ENCODE data around the gene LRRC46. TPM values are rescaled to one million over a fixed set of nuclear protein-coding genes. Genes with fewer than 3 reads are reported as not detected.

LRRC46 gene
- total RNA-seq, 1 experiment from 2014 or later, result 0.62 TPM

DNA sequence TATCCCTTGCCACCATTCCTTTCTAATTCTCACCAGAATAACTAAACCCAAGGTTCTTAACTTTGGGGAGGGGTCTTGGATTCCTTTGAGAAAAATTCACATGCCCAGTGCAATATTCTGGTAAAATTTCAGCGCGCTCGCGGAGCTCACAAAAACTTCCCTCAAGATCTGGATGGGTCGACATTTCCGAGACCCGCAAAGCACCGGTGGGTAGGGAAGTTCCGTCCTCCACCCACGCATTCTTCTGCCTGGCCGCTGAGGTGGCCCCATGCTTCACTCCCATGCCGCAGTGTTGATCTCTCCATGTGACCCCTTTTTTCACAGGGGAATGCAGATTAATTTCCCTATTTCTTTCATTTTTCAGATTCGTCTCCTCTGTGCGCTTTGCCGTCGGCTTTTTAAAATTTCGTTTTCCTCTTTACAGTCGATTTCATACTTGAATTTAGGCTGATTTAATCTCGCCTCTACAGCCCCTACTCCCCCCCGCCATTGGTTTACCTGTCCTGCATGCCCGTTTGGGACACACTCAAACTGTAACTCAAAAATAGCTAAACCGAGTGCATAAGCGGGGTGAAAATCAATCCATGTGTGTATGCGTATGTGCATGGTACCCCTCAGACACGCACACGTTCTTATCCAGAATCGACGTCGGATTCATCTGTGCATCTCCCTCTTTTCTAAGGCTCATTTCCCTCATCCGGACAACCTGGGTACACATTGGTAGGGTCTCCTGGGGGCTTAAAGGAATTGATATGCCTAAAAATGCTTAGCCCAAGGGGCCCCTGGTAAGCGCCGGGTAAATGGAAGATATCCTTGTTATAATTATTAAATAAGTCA, 20.9 kb downstream of the LRRC46 start:
- no peak for DNase-seq (ENCODE audit: low spot score)

DNA sequence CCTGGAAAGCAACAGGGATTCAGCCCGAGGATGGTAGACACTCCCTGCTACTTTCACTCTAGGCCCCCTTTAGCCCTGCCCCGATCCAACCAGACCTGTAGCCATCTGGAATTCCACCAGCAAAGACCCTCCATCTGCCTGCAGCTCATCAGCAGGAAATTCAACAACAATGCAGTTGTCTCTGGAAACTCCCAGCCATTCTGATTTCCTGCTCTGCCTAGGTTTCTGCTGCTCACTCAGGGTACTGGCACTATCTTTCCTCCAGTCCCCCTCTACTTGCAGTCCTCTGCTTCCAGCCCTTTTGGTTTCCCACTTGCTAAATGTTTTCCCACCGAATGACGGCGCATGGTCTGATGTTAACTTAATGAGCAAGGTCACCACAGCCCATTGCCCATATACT, 22.1 kb downstream of the LRRC46 start:
- DNase-seq (ENCODE audit: low spot score), result no peak

DNA sequence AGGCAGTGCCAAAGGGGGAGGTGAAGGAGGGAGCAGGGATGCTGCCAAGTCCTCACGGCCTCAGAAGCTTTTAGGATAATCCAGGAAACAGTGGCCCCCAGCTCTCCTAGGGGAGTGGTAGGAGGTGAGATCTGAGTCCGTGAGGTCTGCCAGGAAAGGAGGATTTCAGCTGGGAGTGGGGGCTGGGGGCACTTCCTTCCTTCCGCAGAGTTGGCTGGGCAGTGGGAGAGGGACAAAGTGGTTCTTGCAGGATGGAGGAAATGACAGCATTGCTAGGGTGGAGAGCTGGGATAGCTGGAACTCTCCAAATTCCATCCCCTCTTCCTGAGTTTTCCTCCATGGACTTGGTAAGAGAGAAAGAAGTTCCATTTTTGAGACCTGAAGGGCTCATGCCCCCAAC, 24.3 kb downstream of the LRRC46 start:
- DNase-seq (ENCODE audit: low spot score), result no peak

DNA sequence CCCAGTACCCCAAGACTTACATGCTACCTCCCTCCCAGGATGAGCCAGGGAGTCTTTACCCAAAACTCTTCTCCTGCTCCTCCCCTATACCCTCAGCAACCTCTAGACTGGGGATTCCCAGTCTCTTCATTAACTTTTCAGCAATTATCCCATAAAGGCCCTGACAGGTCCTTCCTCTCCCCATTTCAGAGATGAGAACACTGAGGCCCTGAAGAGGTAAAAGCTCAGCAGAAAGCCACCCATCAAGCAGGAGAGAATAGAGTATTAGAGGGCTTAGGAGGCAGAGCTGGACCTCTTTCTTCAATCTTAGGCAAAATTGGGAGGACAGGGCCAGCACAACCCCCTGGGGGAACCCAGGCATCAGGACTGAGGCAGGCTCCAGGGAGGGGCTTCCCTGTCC, 25.4 kb downstream of the LRRC46 start:
- no peak for DNase-seq (ENCODE audit: low spot score)

DNA sequence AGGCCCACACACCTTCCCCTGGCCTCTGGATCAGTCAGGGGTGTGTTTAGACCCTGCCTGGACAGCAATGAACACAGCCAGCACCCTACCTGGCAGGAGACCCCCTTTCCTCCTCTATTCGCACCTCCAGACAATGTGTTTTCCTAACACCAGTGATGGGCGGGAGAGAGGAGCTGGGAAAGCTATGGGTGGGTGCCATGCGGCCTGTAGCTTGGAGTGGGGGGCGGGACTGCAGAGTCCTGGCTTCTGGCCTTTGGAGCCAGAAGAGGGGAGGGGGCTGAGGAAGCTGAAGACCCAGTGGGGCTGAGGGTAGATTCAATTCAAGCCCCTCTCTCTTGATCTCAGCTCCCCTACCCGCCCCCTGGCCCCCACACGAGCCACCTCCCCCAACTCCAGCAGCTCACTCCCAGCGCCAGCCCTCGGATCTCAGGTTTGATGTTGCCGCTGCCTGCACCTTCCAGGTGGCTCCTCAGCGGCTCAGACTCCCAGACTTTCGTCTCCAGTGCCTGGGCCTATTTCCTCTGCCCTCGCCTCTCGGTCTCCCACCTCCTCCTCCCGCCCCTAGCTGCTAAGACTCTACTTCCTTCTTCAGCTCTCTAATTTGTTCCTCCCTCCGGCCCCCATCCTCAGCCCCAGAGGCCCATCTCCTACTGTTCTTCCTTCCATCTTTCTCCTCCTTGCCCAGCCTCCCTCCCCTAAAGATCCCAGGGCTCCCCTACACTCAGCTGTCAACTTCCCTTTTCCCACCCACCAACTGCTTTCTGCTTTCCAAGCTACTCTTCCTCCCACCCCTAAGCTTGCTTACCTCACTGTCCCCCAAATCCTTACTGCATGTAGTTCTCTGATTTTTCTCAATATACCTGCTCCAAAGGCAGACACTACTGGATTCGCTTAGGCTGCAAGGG, 26.3 kb downstream of the LRRC46 start:
- DNase-seq (ENCODE audit: low spot score), result no peak

- DNase-seq (ENCODE audit: low spot score), result no peak
Measured at GRCh38 chr17:47860386-47860785, 28.9 kb downstream of the LRRC46 start.

- DNase-seq (ENCODE audit: low spot score), result peak; percentile 97
Measured at GRCh38 chr17:47862621-47863440, 31.4 kb downstream of the LRRC46 start.

DNA sequence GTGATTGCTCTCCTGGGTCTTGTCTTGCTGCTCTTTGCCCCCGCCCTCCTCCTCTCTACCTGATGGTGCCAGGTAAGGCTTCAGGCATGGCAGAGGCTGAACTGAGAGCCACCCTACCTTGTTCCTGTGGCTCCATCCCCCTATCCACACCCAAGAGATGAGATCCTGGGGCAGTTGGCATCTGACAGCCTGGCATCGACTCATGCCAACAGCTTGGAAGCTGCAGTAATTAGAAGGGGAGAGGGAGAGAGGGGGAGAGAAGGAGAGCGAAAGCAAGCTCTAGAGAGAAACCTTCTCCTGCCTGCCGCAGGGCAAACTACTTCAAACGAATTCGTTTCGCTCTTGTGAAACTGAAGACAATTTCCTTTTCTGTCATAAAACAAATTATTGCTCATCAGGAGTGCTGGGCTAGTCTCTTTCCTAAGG, 33.3 kb downstream of the LRRC46 start:
- DNase-seq (ENCODE audit: low spot score), result no peak

DNA sequence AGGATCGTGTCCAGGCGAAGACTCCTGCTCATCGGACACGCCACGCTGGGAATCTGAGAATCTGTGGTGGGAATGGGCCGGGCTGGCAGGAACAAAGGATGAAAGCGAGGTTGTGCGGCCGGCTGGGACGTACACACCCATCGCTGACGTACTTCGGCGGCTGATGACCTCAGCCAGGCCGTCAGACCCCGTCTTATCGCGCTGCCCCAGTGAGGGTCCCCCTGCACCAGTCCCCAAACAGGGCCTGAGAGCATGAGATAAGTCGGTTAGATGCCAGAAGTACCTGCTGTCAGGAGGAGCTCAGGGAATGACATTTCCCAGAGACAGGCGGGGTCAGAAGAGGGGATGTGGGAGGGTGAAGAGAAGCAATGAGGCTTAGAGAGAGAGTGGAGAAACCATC, 35.5 kb downstream of the LRRC46 start:
- no peak for DNase-seq (ENCODE audit: low spot score)

DNA sequence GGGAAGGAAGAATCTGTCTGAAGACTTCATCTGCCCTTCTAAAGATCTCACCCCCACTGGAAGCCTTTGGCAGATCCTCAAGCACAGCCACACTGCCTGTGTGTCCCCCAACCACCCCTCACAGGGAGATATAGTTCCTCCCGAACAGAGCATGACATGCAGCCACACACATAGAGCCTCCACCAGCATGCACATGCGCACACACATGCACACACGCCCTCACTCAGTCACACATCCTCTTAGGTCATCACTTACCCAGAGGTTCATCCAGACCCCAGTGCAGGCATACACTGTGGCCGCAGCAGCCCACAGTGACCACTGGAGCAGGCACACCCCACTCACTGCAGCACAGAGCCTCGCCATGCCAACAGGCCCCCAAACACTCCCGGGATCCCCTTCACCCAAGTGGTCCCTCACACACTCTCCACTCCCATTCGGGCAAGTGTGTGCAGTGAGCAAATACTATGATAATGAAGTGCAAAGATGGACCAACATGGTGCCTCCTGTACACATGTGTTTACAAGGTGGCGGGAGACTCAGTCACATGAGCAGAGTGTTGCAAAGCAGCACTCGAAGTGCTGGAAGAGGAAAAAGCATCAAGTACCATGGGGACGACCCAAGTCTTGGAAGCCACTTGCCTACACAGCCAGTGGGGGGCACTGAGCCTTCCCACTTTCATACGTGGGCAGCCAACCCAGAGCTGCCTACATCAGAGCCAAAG, 36.5 kb downstream of the LRRC46 start:
- no peak for DNase-seq (ENCODE audit: low spot score)

DNA sequence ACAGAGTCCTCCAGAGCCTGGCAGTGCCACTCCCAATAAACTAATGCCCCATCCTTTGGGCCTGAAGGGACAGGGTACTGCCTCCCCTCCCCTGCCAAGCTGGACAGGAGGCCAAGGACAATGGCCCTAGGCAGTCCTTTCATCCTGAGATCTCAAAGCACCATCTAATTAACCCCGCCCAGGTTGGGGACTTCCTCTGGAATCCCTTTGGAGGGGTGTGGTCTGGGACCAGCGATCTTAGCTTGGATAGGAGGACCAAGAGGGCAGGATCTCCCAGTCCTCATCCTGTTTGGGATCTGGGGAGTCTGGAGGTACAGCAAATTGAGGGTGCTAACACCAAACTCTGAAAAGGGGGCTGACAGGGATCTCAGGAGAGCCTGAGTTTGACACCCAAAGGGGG, 37.6 kb downstream of the LRRC46 start:
- no peak for DNase-seq (ENCODE audit: low spot score)

- DNase-seq (ENCODE audit: low spot score), result no peak
Measured at GRCh38 chr17:47870056-47870455, 38.6 kb downstream of the LRRC46 start.

DNA sequence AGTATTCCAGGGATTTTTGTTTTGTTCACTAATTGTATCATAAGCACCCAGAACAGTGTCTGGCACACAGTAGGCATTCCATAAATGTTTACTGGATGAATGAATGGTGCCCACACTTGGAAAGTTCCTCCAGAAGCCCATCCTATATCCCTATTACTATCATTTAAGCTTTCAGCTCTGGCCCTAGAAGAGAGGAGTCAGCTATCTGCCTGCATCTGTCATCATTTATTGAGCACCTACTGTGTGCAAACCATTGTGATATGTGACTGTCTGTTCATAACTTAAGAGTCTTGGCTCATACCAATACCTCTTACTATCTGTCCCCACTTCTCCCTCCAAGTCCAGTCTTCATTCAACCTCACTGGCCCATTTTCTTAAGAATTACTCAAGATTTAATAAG, 39.6 kb downstream of the LRRC46 start:
- no peak for DNase-seq (ENCODE audit: low spot score)

DNA sequence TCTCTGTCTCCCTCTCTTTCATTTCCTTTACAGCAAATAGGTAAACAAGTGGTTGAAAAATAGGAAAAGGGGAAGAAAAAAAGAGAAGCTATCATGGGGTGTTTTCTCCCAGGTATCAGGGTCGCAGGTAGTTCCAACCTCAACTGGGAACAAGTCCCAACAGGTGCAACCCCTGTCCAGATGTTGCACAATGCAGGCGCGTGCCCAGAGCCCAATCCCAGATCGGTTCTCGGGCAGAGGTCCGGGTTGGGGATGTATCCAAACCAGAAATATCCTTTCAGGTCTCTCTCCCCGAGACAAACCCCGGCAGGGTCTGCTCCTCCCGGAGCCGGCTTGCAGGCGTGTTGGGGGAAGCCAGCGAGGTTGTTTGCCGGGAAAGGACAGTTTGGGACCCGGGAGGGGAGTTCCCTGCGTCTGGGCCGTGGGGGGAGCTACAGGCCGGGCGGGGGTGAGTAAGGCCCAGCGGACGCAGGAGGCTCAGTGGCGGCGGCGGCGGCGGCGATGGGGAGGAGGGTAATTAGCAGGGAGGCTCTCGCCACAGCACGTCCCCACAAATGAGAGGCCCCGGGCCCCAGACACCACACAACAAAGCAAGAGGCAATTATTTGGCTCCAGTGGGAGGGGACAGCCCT, 40.7 kb downstream of the LRRC46 start:
- no peak for DNase-seq (ENCODE audit: low spot score)

GRCh38 chr17:47872651-47873161, 41.2 kb downstream of the LRRC46 start:
- peak; percentile 21 for DNase-seq (ENCODE audit: low spot score)

GRCh38 chr17:47873200-47874090, 42.0 kb downstream of the LRRC46 start:
- DNase-seq (ENCODE audit: low spot score), result no peak

DNA sequence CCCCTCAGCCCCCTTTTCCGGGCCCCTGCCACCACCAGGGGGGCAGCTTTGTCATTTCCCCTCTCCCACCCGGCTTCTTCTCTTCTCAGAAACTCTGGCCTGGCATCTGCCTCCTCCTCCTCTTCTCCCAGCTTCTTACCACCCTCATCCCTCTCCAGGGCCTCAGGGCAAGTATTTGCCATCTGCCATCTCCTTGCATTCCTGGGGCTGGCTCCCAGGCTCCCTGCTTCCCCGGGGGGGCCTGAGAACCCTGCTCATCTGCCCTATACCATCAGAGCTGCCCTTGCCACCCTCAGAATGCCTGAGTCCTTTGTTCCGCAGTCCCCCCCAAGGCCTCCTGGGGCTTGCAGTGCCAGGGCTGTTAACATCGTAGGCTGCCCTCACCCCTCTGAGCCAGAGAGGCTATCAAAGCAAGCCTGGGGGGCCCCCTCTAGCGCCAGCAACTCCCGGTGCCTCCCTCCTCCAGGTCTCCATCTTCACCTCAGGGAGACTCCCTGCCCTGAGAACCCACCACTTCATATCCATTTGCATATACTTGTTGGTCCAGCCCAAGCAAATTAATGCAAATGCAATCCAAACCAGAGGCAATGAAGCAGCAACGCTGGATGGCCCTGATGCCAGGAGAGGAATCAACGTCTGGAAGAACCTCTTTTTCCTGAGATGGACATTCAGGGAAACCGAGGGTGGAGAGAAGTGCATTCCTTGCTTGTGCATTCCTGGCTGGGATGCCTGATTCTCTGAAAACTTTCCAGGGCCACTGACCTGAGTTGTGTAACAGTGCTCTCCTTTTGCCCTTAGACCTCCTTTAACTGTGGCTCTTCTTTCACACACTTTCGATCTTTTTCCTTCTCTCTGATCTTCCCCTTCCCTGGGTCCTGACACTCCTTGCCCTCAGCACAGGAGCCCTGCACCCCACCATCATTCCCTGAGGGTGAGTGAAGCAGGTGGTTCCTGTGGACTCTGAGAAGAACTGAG, 43.8 kb downstream of the LRRC46 start:
- no peak for DNase-seq (ENCODE audit: low spot score)

DNA sequence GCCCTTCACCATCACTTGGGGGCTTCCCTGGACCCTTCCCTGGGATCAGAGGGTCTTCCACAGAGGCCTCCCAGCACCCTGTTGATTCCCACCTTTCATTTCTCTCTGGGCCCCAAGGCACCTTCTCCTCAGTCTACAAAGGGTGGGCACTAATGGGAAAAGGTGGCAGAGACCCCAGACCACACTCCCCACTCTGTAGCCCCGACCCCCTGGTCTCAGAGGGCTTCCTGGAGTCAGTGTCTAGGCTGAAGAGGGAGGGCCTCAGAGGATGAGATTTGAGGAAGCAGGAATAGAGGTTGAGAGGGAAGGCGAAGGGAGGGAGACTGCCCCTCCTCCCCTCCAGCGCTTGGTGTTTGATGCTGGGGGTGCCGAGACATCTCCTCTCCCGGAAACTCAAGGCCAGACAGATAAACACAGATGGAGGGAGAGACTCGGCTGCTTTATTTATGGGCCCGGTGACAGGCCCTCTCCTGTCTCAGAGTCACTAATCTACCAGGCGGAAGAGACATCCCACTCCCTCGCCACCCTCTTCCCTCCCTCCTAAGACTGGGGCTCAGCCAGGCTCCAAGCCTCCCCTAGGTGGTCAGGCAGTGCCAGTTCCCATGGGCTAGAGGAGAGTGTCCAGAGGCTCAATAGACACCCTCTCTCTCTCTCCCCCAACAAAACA, 46.0 kb downstream of the LRRC46 start:
- no peak for DNase-seq (ENCODE audit: low spot score)
